OCI-LY1 (cell line): ENCODE data around the gene TRIM66.

ENCODE experiments used
- EZH2 ChIP-seq: fragments of 200-600 bp; sonication (generic), shearing (Covaris generic); IDR thresholded peaks from 2 replicates; pipeline ENCODE4 v1.8.0; 2017; ENCODE audit warnings: borderline replicate concordance, mixed run types, mild to moderate bottlenecking, antibody characterized with exemption, low read length, moderate library complexity, mixed read lengths
- TF ChIP-seq, protein P1 (sequence below): fragments of 200-600 bp; sonication (generic), shearing (Covaris generic); IDR thresholded peaks from 2 replicates; pipeline ENCODE4 v1.5.1; 2017; ENCODE audit warnings: mild to moderate bottlenecking, antibody characterized with exemption, low read length, moderate library complexity, mixed read lengths

DNA sequence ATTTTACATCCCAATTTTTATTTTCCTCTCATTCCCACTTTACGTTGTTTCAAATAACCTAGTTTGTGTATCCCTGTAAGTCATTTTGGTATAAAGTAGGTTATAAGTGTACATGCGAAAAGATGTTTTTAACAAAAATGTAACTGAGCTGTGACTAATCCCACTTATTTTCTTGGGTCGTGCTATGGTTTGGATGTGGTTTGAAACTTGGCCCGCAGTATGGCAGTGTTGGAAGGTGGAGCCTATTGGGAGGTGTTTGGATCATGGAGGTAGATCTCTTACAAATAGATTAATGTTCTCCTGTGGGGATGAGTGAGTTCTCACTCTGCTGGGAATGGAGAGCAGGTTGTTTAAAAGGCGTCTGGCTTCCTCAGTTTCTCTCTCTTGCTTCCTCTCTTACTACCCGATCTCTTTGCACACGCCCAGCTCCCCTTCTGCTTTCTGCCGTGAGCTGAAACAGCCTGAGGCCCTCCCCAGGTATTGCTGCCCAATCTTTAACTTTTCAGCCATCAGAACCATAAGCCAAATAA is 7.3 kb upstream of the TRIM66 start:
- TF ChIP-seq, protein P1, sequence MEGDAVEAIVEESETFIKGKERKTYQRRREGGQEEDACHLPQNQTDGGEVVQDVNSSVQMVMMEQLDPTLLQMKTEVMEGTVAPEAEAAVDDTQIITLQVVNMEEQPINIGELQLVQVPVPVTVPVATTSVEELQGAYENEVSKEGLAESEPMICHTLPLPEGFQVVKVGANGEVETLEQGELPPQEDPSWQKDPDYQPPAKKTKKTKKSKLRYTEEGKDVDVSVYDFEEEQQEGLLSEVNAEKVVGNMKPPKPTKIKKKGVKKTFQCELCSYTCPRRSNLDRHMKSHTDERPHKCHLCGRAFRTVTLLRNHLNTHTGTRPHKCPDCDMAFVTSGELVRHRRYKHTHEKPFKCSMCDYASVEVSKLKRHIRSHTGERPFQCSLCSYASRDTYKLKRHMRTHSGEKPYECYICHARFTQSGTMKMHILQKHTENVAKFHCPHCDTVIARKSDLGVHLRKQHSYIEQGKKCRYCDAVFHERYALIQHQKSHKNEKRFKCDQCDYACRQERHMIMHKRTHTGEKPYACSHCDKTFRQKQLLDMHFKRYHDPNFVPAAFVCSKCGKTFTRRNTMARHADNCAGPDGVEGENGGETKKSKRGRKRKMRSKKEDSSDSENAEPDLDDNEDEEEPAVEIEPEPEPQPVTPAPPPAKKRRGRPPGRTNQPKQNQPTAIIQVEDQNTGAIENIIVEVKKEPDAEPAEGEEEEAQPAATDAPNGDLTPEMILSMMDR: no peak
- TF ChIP-seq EZH2: no peak
